ENCODE measurements around the gene SLC35A1.

The SLC35A1 gene

DNA sequence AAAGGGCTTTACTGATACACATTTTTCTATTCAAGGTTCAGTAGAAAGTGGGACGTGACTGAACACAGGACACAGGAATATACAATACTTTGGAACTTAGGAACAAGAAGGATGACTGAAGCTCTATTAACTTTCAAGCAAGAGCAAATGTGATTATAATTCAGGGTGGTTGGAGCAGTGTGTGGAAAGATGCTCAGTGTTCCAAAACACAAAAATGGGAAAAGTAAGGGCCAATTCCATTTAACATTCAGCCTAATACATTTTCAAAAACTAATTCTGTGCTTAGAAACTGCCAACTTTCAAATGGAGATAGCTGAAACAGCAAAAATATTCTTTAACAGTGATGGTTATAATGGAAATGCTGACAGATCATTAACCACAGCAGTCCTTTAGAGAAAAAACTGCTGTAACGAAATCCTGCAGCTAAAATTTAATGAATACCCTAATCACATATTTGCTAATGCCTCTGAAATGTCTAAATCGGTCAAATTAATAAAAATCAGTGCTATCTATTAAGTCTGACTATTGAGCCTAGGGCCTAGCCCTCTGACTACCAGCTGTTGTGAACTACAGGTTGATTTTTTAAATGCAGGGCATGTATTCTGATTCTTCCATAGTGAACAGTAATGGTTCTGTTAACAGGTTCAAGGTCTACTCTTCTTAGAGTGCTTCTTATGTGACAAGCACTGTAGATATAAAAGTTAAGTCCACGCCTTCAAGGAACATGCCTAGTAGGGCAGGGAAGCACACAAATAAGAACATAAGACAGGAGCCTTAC, 71.1 kb downstream of the SLC35A1 start:
- Histone ChIP-seq H3K36me3 (peaks cover 32% of the 10 kb centered on the region), H4K20me1 (no peaks in the 10 kb centered on the region), H3K27me3 (no peaks in the 10 kb centered on the region)

DNA sequence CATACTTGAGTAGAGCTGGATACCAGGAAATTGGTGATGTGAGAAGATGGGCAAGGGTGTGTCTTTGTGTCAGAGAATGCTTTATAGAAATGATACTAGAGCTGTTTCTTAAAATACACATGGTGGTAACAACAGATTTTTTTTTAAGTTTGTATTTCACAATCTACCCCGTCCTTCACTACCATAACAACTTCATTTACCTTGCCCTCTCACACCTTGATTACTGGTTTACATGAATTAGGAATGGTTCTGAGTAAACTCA, 71.6 kb downstream of the SLC35A1 start:
- no peak for TF ChIP-seq Cebpa-rat (IDR thresholded peaks at IDR 0.05)
- no peak overlapping the region for H3K4me2 ChIP-seq

More for the DNA sequence above, 71.1 kb downstream of the SLC35A1 start:
- TF ChIP-seq Cebpa-rat (IDR thresholded peaks at IDR 0.05) = no peak
- Histone ChIP-seq H3K4me3 (no peak overlapping the region), H3K9me3 (peaks cover 3% of the 10 kb centered on the region; the same call in 1 of the 2 replicates), H3K4me1 (no peaks in the 10 kb centered on the region), H3K9ac (no peak overlapping the region), H3K4me2 (no peak overlapping the region), H3K27ac (no peak overlapping the region)

DNA sequence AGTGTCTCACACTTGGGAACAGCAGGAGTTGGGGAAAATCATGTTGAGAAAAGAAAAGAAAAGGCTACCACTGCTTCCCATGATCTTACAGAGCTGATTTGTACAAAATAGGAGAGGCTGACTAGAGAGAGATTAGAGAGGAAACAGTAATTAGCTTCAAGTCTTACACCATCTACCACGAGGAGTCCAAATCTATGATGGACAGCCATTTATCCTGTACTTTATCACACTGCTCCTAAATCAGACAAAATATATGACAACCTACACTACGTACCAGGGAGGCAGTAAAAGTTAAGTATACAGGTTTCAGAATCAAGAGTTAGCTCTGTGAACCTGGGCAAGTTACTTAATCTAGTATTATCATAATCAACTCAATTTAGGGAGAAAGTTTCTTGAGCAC, 79.0 kb downstream of the SLC35A1 start:
- Histone ChIP-seq H3K4me1 (no peaks in the 10 kb centered on the region), H3K4me2 (no peak overlapping the region), H3K4me3 (no peak overlapping the region), H3K36me3 (peaks cover 20% of the 10 kb centered on the region; the same call in 1 of the 2 replicates), H3K27me3 (no peaks in the 10 kb centered on the region), H3K9me3 (no peaks in the 10 kb centered on the region), H3K9ac (no peak overlapping the region), H3K27ac (no peak overlapping the region), H4K20me1 (no peaks in the 10 kb centered on the region)
- TF ChIP-seq Cebpa-rat (IDR thresholded peaks at IDR 0.05) = no peak

More for the DNA sequence above, 71.6 kb downstream of the SLC35A1 start:
- H3K27me3 ChIP-seq = no peaks in the 10 kb centered on the region
- H3K27ac ChIP-seq = no peak overlapping the region
- peaks cover 32% of the 10 kb centered on the region for H3K36me3 ChIP-seq
- H3K9me3 ChIP-seq = peaks cover 3% of the 10 kb centered on the region; the same call in 1 of the 2 replicates
- H4K20me1 ChIP-seq = no peaks in the 10 kb centered on the region
- H3K4me3 ChIP-seq = no peak overlapping the region
- H3K4me1 ChIP-seq = no peaks in the 10 kb centered on the region
- no peak overlapping the region for H3K9ac ChIP-seq

DNA sequence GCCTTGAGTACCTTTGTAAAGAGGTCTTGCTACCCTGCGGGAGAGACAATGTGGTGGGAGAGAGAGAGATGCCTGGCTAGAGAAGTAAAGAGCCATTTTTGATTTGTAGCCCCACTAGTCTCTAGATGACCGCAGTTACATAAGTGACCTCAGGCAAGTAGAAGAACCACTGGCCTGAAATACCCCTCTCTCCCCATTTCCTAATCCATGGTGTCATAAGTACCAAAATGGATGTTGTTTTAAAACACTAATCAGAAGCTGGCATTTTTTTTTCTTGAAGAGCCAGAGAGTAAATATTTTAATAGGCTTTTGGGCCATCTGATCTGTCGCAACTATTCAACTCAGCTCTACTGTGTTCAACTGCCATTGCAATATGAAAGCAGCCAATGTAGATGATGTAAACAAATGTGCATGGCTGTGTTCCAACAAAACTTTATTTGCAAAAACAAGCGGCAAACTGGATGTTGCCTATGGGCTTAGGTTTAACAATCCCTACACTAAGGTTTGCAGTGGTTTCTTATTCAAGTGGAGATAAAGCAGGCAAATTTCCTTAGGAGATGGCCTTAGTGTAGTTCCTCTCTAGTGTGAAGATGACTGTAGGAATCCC, 80.5 kb downstream of the SLC35A1 start:
- no peaks in the 10 kb centered on the region for H3K9me3 ChIP-seq
- TF ChIP-seq Cebpa-rat (IDR thresholded peaks at IDR 0.05) = no peak
- H3K36me3 ChIP-seq = peaks cover 20% of the 10 kb centered on the region; the same call in 1 of the 2 replicates
- H3K27ac ChIP-seq = no peak overlapping the region
- no peaks in the 10 kb centered on the region for H4K20me1 ChIP-seq
- no peak overlapping the region for H3K4me2 ChIP-seq
- no peaks in the 10 kb centered on the region for H3K4me1 ChIP-seq
- no peaks in the 10 kb centered on the region for H3K27me3 ChIP-seq
- no peak overlapping the region for H3K9ac ChIP-seq
- H3K4me3 ChIP-seq = no peak overlapping the region

DNA sequence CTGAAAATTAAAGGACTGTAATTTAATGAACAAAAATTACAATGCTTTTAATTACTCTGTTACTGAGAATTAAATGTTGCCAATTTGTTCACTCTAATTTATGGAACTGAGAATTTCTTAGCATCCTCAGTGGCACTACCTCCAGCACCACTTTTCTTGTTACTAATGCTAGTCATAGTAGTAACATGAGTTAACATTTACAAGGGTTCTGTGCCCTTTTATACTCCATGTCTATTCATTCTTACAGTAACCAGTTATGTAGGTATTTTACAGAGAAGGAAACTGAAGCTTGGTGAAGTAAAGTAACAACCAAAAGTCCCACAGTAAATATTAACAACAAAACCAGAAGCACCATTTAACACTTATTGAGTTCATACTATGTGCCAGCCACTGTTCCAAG, 82.7 kb downstream of the SLC35A1 start:
- no peaks in the 10 kb centered on the region for H3K9me3 ChIP-seq
- no peak overlapping the region for H3K4me3 ChIP-seq
- H3K27ac ChIP-seq = no peak overlapping the region
- no peak overlapping the region for H3K4me2 ChIP-seq
- peaks cover 15% of the 10 kb centered on the region; the same call in 1 of the 2 replicates for H3K36me3 ChIP-seq
- H3K9ac ChIP-seq = no peak overlapping the region
- no peaks in the 10 kb centered on the region for H4K20me1 ChIP-seq
- no peaks in the 10 kb centered on the region for H3K4me1 ChIP-seq
- H3K27me3 ChIP-seq = no peaks in the 10 kb centered on the region
- no peak for TF ChIP-seq Cebpa-rat (IDR thresholded peaks at IDR 0.05)

DNA sequence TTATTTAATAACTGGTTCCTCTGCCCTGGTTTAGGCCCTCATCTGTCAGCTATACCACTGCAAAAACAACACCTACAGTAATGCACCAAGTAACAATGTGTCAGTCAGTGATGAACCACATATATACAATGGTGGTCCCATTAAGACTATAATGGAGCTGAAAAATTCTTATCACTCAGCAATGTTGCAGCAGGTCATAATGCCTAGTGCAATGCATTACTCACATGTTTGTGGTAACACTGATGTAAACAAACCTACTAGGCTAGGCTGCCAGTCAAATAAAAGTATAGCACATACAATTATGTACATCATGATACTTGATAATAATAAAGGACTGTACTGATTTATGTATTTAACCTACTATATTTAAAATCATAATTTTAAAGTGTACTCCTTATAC, 85.7 kb downstream of the SLC35A1 start:
- no peaks in the 10 kb centered on the region for H4K20me1 ChIP-seq
- H3K36me3 ChIP-seq = peaks cover 29% of the 10 kb centered on the region
- no peaks in the 10 kb centered on the region for H3K9me3 ChIP-seq
- no peak overlapping the region for H3K4me3 ChIP-seq
- H3K9ac ChIP-seq = no peak overlapping the region
- no peaks in the 10 kb centered on the region for H3K27me3 ChIP-seq
- H3K4me1 ChIP-seq = no peaks in the 10 kb centered on the region
- no peak overlapping the region for H3K27ac ChIP-seq
- H3K4me2 ChIP-seq = no peak overlapping the region
- TF ChIP-seq Cebpa-rat (IDR thresholded peaks at IDR 0.05) = no peak

DNA sequence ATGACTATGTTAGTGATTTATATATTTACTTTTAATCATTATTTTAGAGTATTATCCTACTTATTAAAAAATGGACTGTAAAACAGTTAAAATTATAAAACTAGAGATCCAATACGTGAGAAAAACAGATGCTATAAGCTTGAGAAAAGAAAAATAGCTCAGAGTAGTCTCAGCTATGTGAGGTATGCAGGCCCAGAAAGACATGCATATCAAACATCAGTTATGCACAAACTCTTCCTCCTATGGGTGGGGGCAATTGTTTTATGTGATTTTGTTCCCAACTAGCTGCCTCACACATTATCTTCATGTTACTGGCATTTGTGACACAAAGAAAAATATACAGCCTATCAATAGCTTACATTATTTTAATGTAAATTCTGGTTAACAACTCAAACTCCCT, 88.2 kb downstream of the SLC35A1 start:
- H4K20me1 ChIP-seq = no peaks in the 10 kb centered on the region
- no peak overlapping the region for H3K9ac ChIP-seq
- no peaks in the 10 kb centered on the region for H3K9me3 ChIP-seq
- H3K4me1 ChIP-seq = no peaks in the 10 kb centered on the region
- H3K4me3 ChIP-seq = no peak overlapping the region
- no peaks in the 10 kb centered on the region for H3K27me3 ChIP-seq
- no peak overlapping the region for H3K4me2 ChIP-seq
- H3K27ac ChIP-seq = no peak overlapping the region
- H3K36me3 ChIP-seq = peaks cover 25% of the 10 kb centered on the region
- TF ChIP-seq Cebpa-rat (IDR thresholded peaks at IDR 0.05) = no peak
